HFFc6 (cell line): ENCODE results near the gene DIS3. TPM values are rescaled to one million over a fixed set of nuclear protein-coding genes. Genes with fewer than 3 reads are reported as not detected.
"Not testable (repeated sequence)": the region's sequence is repeated elsewhere in the genome, so short reads cannot be mapped to it uniquely, and the experiment has no call there.

Source experiments
- DNase-seq: peaks from one replicate; pipeline ENCODE4 v3.0.0-alpha.2; 2018
- H3K27ac Mint-ChIP-seq: 2 replicates; pipeline ENCODE4 v1.8.0; 2020; ENCODE audit warnings: mild to moderate bottlenecking, mixed read lengths
- H3K27me3 Mint-ChIP-seq: 2 replicates; pipeline ENCODE4 v1.8.0; 2021; ENCODE audit warnings: mild to moderate bottlenecking, moderate library complexity, mixed read lengths; ENCODE audit not compliant: insufficient read depth
- H3K36me3 Mint-ChIP-seq: 2 replicates; pipeline ENCODE4 v1.8.0; 2021; ENCODE audit warnings: low read depth, mixed read lengths
- H3K4me1 Mint-ChIP-seq: 2 replicates; pipeline ENCODE4 v1.8.0; 2020; ENCODE audit warnings: low read depth, mixed read lengths
- H3K4me3 Mint-ChIP-seq: 2 replicates; pipeline ENCODE4 v1.8.0; 2020; ENCODE audit warnings: mild to moderate bottlenecking, moderate library complexity, mixed read lengths
- H3K9me3 Mint-ChIP-seq: 2 replicates; pipeline ENCODE4 v1.8.0; 2020; ENCODE audit warnings: mild to moderate bottlenecking, mixed read lengths
- CTCF ChIP-seq: fragments of 200-600 bp; sonication (generic); IDR thresholded peaks from 2 replicates; pipeline ENCODE4 v1.5.0; 2021; ENCODE audit warnings: antibody characterized with exemption, mild to moderate bottlenecking
- total RNA-seq, 6 experiments: library from RNA; stranded (reverse); fragmentation: NEBNext Ultra II Directional; extraction: Animal tissue kit (Norgen Biotek cat#: 25700); gene quantifications; 2 replicates in 1 of 6; 3 replicates in 5 of 6; pipeline ENCODE4 v1.2.3, GENCODE V29; 2021

The DIS3 gene
- total RNA-seq, 6 experiments from 2014 or later, result 30.6 to 35.6 (median 31.9) TPM

- no peak for TF ChIP-seq CTCF
- Mint-ChIP-seq H3K27me3 (no peaks in the 10 kb centered on the region; the same call in 1 of the 2 replicates), H3K27ac (no peak overlapping the region), H3K9me3 (no peaks in the 10 kb centered on the region), H3K4me3 (no peak overlapping the region), H3K36me3 (peaks cover 25% of the 10 kb centered on the region), H3K4me1 (peaks cover 18% of the 10 kb centered on the region)
- DNase-seq, result no peak
Observed at GRCh38 chr13:72788831-72789230, 7.1 kb upstream of the DIS3 start.

DNA sequence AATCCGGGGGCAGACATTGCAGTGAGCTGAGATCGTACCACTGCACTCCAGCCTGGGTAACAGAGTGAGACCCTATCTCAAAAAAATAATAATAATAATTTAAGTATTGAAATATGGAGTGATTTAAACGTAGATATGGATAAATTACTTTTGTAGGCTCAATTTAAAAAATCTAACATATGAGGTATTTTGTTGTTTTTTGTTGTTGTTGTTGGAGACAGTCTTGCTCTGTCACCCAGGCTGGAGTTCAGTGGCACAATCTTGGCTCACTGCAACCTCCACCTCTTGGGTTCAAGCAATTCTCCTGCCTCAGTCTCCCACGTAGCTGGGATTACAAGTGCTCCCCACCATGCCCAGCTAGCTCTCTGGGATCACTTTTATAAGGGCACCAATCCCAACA is 3.0 kb upstream of the DIS3 start:
- DNase-seq, H3K4me3 Mint-ChIP-seq, H3K27ac Mint-ChIP-seq, H3K9me3 Mint-ChIP-seq, H3K27me3 Mint-ChIP-seq: not testable (repeated sequence)
- Mint-ChIP-seq H3K36me3 (peaks cover 41% of the 10 kb centered on the region), H3K4me1 (peaks cover 40% of the 10 kb centered on the region)

GRCh38 chr13:72782717-72783116 is 1.0 kb upstream of the DIS3 start:
- H3K36me3 Mint-ChIP-seq, result peaks cover 45% of the 10 kb centered on the region
- no peak for TF ChIP-seq CTCF
- H3K4me1 Mint-ChIP-seq, result peaks cover 52% of the 10 kb centered on the region
- no peaks in the 10 kb centered on the region; the same call in 1 of the 2 replicates for H3K27me3 Mint-ChIP-seq
- DNase-seq, result peak; percentile 19
- peak overlapping the region; percentile 97 for H3K27ac Mint-ChIP-seq
- peak overlapping the region; percentile 98 for H3K4me3 Mint-ChIP-seq
- H3K9me3 Mint-ChIP-seq, result no peaks in the 10 kb centered on the region

DNA sequence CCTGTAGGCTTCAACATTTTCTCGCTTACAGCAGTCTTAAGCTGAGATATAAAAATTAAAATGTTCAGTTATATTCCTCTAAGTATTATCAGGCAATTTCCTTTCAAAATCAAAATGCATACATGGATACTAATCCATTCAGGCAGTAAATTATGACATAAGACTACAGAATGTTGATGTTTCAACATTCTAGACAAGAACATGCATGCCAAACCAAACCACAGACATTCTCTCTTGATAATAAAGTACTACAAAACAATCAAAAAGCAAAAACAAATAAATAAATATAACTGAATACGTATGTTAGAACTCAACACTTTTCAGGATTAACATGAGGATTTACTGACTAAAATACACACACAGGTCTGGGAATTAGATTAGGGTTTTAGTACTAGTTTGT is 7.7 kb downstream of the DIS3 start:
- DNase-seq, result no peak
- Mint-ChIP-seq H3K27me3 (no peaks in the 10 kb centered on the region), H3K36me3 (peaks cover 37% of the 10 kb centered on the region), H3K9me3 (no peaks in the 10 kb centered on the region), H3K27ac (no peak overlapping the region), H3K4me1 (0 out of 2 replicates have a peak, but pooled peaks cover 5% of the 10 kb centered on the region), H3K4me3 (no peak overlapping the region)
- no peak for TF ChIP-seq CTCF

DNA sequence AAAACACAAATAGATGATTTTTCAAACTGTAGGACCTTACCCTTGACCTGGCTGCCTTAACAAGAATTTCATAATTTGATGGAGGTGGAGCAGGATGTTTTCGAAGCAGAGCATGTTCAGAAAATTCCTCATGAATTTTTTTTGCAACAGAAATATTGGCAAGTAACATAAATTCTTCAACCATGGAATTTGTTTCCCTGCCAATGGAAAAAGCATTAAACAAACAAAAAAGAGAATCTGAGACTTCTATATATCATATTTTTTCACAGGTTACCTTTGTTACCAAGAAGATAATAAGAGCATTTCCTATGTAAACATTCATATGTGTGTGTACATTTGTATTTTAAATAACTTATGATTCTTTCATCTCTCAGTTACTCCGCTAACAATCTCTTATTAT is 18.3 kb downstream of the DIS3 start:
- no peak for DNase-seq
- Mint-ChIP-seq H3K27ac (no peak overlapping the region), H3K36me3 (peaks cover 32% of the 10 kb centered on the region)

GRCh38 chr13:72760189-72760588 is 21.5 kb downstream of the DIS3 start:
- no peak overlapping the region for H3K4me3 Mint-ChIP-seq
- no peaks in the 10 kb centered on the region for H3K27me3 Mint-ChIP-seq
- H3K4me1 Mint-ChIP-seq, result peaks cover 5% of the 10 kb centered on the region
- H3K27ac Mint-ChIP-seq, result no peak overlapping the region
- TF ChIP-seq CTCF, result no peak
- H3K36me3 Mint-ChIP-seq, result peaks cover 30% of the 10 kb centered on the region
- DNase-seq, result no peak
- no peaks in the 10 kb centered on the region for H3K9me3 Mint-ChIP-seq

More for the DNA sequence above, 18.3 kb downstream of the DIS3 start:
- Mint-ChIP-seq H3K9me3 (no peaks in the 10 kb centered on the region), H3K27me3 (no peaks in the 10 kb centered on the region), H3K4me3 (no peak overlapping the region), H3K4me1 (peaks cover 5% of the 10 kb centered on the region)
- TF ChIP-seq CTCF, result no peak
